ENCODE data around the gene MAGEB2. TPM values are rescaled to one million over a fixed set of nuclear protein-coding genes. Genes with fewer than 3 reads are reported as not detected.

The MAGEB2 gene
- total RNA-seq, 1 donor from 2014 or later, result not detected

- no peak for TF ChIP-seq CTCF (IDR thresholded peaks at IDR 0.05; ENCODE audit: insufficient read depth, low read length, poor library complexity, severe bottlenecking)
- Histone ChIP-seq H3K36me3 (ENCODE audit: control insufficient read depth, insufficient read depth, low read length) (no peaks in the 10 kb centered on the region), H3K27me3 (ENCODE audit: control insufficient read depth, insufficient read depth, low read length) (no peaks in the 10 kb centered on the region), H3K4me3 (ENCODE audit: low read depth, low read length) (no peak overlapping the region)
- no peak for DNase-seq (ENCODE audit: low read depth)
Observed at GRCh38 chrX:30253257-30253656, 37.9 kb downstream of the MAGEB2 start.

GRCh38 chrX:30259927-30260326, 44.6 kb downstream of the MAGEB2 start:
- TF ChIP-seq CTCF (IDR thresholded peaks at IDR 0.05; ENCODE audit: insufficient read depth, low read length, poor library complexity, severe bottlenecking), result no peak

GRCh38 chrX:30261012-30261411, 45.6 kb downstream of the MAGEB2 start:
- DNase-seq (ENCODE audit: low read depth), result no peak
- no peak for TF ChIP-seq CTCF (IDR thresholded peaks at IDR 0.05; ENCODE audit: insufficient read depth, low read length, poor library complexity, severe bottlenecking)
- Histone ChIP-seq H3K27me3 (ENCODE audit: control insufficient read depth, insufficient read depth, low read length) (no peaks in the 10 kb centered on the region), H3K36me3 (ENCODE audit: control insufficient read depth, insufficient read depth, low read length) (no peaks in the 10 kb centered on the region), H3K4me3 (ENCODE audit: low read depth, low read length) (no peak overlapping the region)

More at GRCh38 chrX:30259927-30260326, 44.6 kb downstream of the MAGEB2 start:
- no peak for DNase-seq (ENCODE audit: low read depth)
- Histone ChIP-seq H3K27me3 (ENCODE audit: control insufficient read depth, insufficient read depth, low read length) (no peaks in the 10 kb centered on the region), H3K4me3 (ENCODE audit: low read depth, low read length) (no peak overlapping the region), H3K36me3 (ENCODE audit: control insufficient read depth, insufficient read depth, low read length) (no peaks in the 10 kb centered on the region)

GRCh38 chrX:30262763-30263162, 47.4 kb downstream of the MAGEB2 start:
- no peak for DNase-seq (ENCODE audit: low read depth)
- TF ChIP-seq CTCF (IDR thresholded peaks at IDR 0.05; ENCODE audit: insufficient read depth, low read length, poor library complexity, severe bottlenecking), result no peak
- no peaks in the 10 kb centered on the region for H3K36me3 ChIP-seq (ENCODE audit: control insufficient read depth, insufficient read depth, low read length)
- H3K27me3 ChIP-seq (ENCODE audit: control insufficient read depth, insufficient read depth, low read length), result no peaks in the 10 kb centered on the region
- H3K4me3 ChIP-seq (ENCODE audit: low read depth, low read length), result no peak overlapping the region

Other genes starting within 250 kb of the MAGEB2 start
- gene MAGEB3, start 15.1 kb downstream of the MAGEB2 start, total RNA-seq, result not detected in 2 replicates
- not detected in 2 replicates for gene MAGEB4, start 26.4 kb downstream of the MAGEB2 start, total RNA-seq
- gene MAGEB1, start 31.6 kb downstream of the MAGEB2 start, total RNA-seq, result not detected in 2 replicates
- gene NR0B1, start 93.8 kb downstream of the MAGEB2 start, total RNA-seq, result 0.41 and 1.6 TPM in 2 replicates

Measured in kidney epithelial cell (primary cell).